ENCODE results near the gene RAD54L.

GRCh38 chr1:46284058-46284457 is 36.5 kb downstream of the RAD54L start:
- TF ChIP-seq CTCF (IDR thresholded peaks at IDR 0.05): no peak
- no peak for TF ChIP-seq POLR2AphosphoS5 (IDR thresholded peaks at IDR 0.05)
